Liver (tissue), 9 donors: ENCODE results near the gene NDUFA3. TPM values are rescaled to one million over a fixed set of nuclear protein-coding genes. Genes with fewer than 3 reads are reported as not detected.

ENCODE experiments used
- DNase-seq: peaks from one replicate; pipeline ENCODE4 v3.0.0-alpha.2; 2017; ENCODE audit warnings: low spot score
- H3K27ac ChIP-seq, 2 donors: one replicate each; pipeline ENCODE4 v1.7.0; 2013; ENCODE audit warnings: inconsistent platforms in 2 of 2, low read length in 2 of 2, control low read depth in 1 of 2, low read depth in 1 of 2, mild to moderate bottlenecking in 1 of 2
- H3K27me3 ChIP-seq, 4 donors: one replicate each; pipeline versions ENCODE4 v1.6.1 to v1.7.0; 2013; ENCODE audit warnings: low read length in 3 of 4, inconsistent platforms in 1 of 4, mild to moderate bottlenecking in 1 of 4, moderate library complexity in 1 of 4; ENCODE audit not compliant: control insufficient read depth in 4 of 4, insufficient read depth in 4 of 4
- H3K36me3 ChIP-seq, 4 donors: one replicate each; pipeline versions ENCODE4 v1.6.1 to v1.7.0; 2013; ENCODE audit warnings: low read length in 3 of 4, mild to moderate bottlenecking in 3 of 4, low read depth in 1 of 4, moderate library complexity in 1 of 4; ENCODE audit not compliant: control insufficient read depth in 4 of 4, insufficient read depth in 3 of 4
- H3K4me1 ChIP-seq, 4 donors: one replicate each; pipeline versions ENCODE4 v1.6.1 to v1.7.0; 2013; ENCODE audit warnings: low read length in 3 of 4, mild to moderate bottlenecking in 3 of 4, moderate library complexity in 1 of 4; ENCODE audit not compliant: control insufficient read depth in 4 of 4, insufficient read depth in 4 of 4
- H3K4me3 ChIP-seq, 3 donors: one replicate each; pipeline versions ENCODE4 v1.6.1 to v1.7.0; 2013; ENCODE audit warnings: low read length in 3 of 3, control low read depth in 1 of 3, low read depth in 1 of 3, mild to moderate bottlenecking in 1 of 3
- H3K9ac ChIP-seq, 2 donors: one replicate each; pipeline ENCODE4 v1.7.0; 2013; ENCODE audit warnings: low read length in 2 of 2, mild to moderate bottlenecking in 2 of 2, moderate library complexity in 2 of 2, control low read depth in 1 of 2, low read depth in 1 of 2
- H3K9me3 ChIP-seq, 4 donors: one replicate each; pipeline versions ENCODE4 v1.6.1 to v1.7.0; 2013; ENCODE audit warnings: low read length in 3 of 4; ENCODE audit not compliant: control insufficient read depth in 4 of 4
- ATF3 ChIP-seq: IDR thresholded peaks from 2 replicates; pipeline ENCODE4 v1.6.1; 2016; ENCODE audit warnings: antibody characterized with exemption
- CTCF ChIP-seq: fragments of 150-350 bp; IDR thresholded peaks from 2 replicates; pipeline ENCODE4 v1.5.1; 2017; ENCODE audit warnings: improper control_type of control experiment, low read depth, low read length; ENCODE audit not compliant: missing input control
- EGR1 ChIP-seq, 2 donors: IDR thresholded peaks; 2 replicates each; pipeline ENCODE4 v1.6.1; 2016 to 2018; ENCODE audit warnings: antibody characterized with exemption in 2 of 2, low read depth in 2 of 2
- FOXA1 ChIP-seq: IDR thresholded peaks from 2 replicates; pipeline ENCODE4 v1.6.1; 2016; ENCODE audit warnings: antibody characterized with exemption
- FOXA2 ChIP-seq: IDR thresholded peaks from 2 replicates; pipeline ENCODE4 v1.6.1; 2016; ENCODE audit warnings: antibody characterized with exemption
- GABPA ChIP-seq, 2 donors: IDR thresholded peaks in 1 of 2; conservative IDR thresholded peaks in 1 of 2; 2 replicates each; pipeline ENCODE4 v1.6.1; 2016; ENCODE audit warnings: antibody characterized with exemption in 2 of 2, mild to moderate bottlenecking in 1 of 2, moderate library complexity in 1 of 2
- HNF4A ChIP-seq, 2 donors: conservative IDR thresholded peaks; 2 replicates each; pipeline ENCODE4 v1.6.1; 2016; ENCODE audit warnings: antibody characterized with exemption in 2 of 2, mild to moderate bottlenecking in 2 of 2
- HNF4G ChIP-seq: IDR thresholded peaks from 2 replicates; pipeline ENCODE4 v1.6.1; 2016; ENCODE audit warnings: antibody characterized with exemption
- JUND ChIP-seq, 2 donors: IDR thresholded peaks; 2 replicates each; pipeline ENCODE4 v1.6.1; 2016; ENCODE audit warnings: antibody characterized with exemption in 2 of 2
- MAX ChIP-seq: IDR thresholded peaks from 2 replicates; pipeline ENCODE4 v1.6.1; 2016; ENCODE audit warnings: antibody characterized with exemption
- NR2F2 ChIP-seq: IDR thresholded peaks from 2 replicates; pipeline ENCODE4 v1.6.1; 2016; ENCODE audit warnings: antibody characterized with exemption
- RAD21 ChIP-seq, 2 donors: IDR thresholded peaks; 2 replicates each; pipeline ENCODE4 v1.6.1; 2016; ENCODE audit warnings: antibody characterized with exemption in 2 of 2, mild to moderate bottlenecking in 2 of 2
- REST ChIP-seq: IDR thresholded peaks from 2 replicates; pipeline ENCODE4 v1.6.1; 2016; ENCODE audit warnings: antibody characterized with exemption, mild to moderate bottlenecking
- RXRA ChIP-seq, 2 donors: IDR thresholded peaks; 2 replicates each; pipeline ENCODE4 v1.6.1; 2017 to 2018; ENCODE audit warnings: antibody characterized with exemption in 2 of 2, mild to moderate bottlenecking in 1 of 2
- SP1 ChIP-seq: IDR thresholded peaks from 2 replicates; pipeline ENCODE4 v1.6.1; 2018; ENCODE audit warnings: antibody characterized with exemption, mild to moderate bottlenecking
- TAF1 ChIP-seq: conservative IDR thresholded peaks from 2 replicates; pipeline ENCODE4 v1.6.1; 2016; ENCODE audit warnings: antibody characterized with exemption, mild to moderate bottlenecking
- YY1 ChIP-seq: IDR thresholded peaks from 2 replicates; pipeline ENCODE4 v1.6.1; 2016; ENCODE audit warnings: antibody characterized with exemption, mild to moderate bottlenecking
- ZBTB33 ChIP-seq: IDR thresholded peaks from 2 replicates; pipeline ENCODE4 v1.6.1; 2016; ENCODE audit warnings: antibody characterized with exemption
- WGBS: extraction: QIAGEN DNeasy Blood & Tissue Kit; methylation state at CpG from one replicate; pipeline ENCODE4 v1.1.7; 2013; 5-methylcytosine and 5-hydroxymethylcytosine counted together
- polyA plus RNA-seq, 2 donors: library from polyadenylated mRNA; stranded (reverse) in 1 of 2; unstranded in 1 of 2; fragments of 200-250 nt in 1 of 2; fragments of >200 nt in 1 of 2; fragmentation: Nextera tagmentation in 1 of 2; extraction: Ambion mirVana in 1 of 2; gene quantifications; one replicate each; pipeline versions ENCODE4 v1.2.1 to v1.2.3, GENCODE V29; 2013 to 2015
- total RNA-seq, 2 donors: library from RNA; depleted of rRNA; stranded (reverse); fragments of >200 nt; gene quantifications; one replicate each; pipeline ENCODE4 v1.2.3, GENCODE V29; 2014
- donor health status: healthy.
- donor health status: healthy.
- donor health status: healthy.
- donor health status: healthy.
- donor health status: healthy.

Gene NDUFA3
- total and polyA plus RNA-seq, 4 donors, result 5.9 to 343 (median 68.5) TPM

GRCh38 chr19:54124393-54124792, 21.7 kb downstream of the NDUFA3 start:
- Histone ChIP-seq H3K36me3 (peaks cover 17 to 90% (median 34%) of the 10 kb centered on the region in 4 donors), H3K27ac (no peak overlapping the region), H3K4me3 (no peak overlapping the region), H3K27me3 (no peaks in the 10 kb centered on the region), H3K4me1 (no peaks in the 10 kb centered on the region), H3K9me3 (no peaks in the 10 kb centered on the region), H3K9ac (no peak overlapping the region)
- TF ChIP-seq HNF4A (conservative IDR thresholded peaks at IDR 0.05), result no peak
- no peak for TF ChIP-seq NR2F2
- TF ChIP-seq MAX, result no peak
- no peak for TF ChIP-seq RAD21 (IDR thresholded peaks at IDR 0.05)
- no peak for TF ChIP-seq HNF4G
- TF ChIP-seq ATF3, result no peak
- no peak for TF ChIP-seq SP1
- TF ChIP-seq YY1, result no peak
- no peak for TF ChIP-seq CTCF
- TF ChIP-seq GABPA (IDR thresholded peaks at IDR 0.05 in 1 of 2, conservative IDR thresholded peaks at IDR 0.05 in 1 of 2), result no peak
- TF ChIP-seq ZBTB33, result no peak
- no peak for TF ChIP-seq JUND (IDR thresholded peaks at IDR 0.05)
- TF ChIP-seq EGR1 (IDR thresholded peaks at IDR 0.05; ENCODE audit: low read depth in 2 of 2), result no peak
- no peak for TF ChIP-seq FOXA1
- TF ChIP-seq REST, result no peak
- no peak for TF ChIP-seq RXRA (IDR thresholded peaks at IDR 0.05)
- no peak for TF ChIP-seq TAF1
- no peak for TF ChIP-seq FOXA2
- WGBS, result 97% methylated on average over 19 of the region's 19 CpGs
- DNase-seq, result no peak
